A549 (cell line): ENCODE data around the gene TMPRSS9.

Experiments used
- CEBPB ChIP-seq, 2 experiments: fragments of >200 bp in 1 of 2; sonication (Bioruptor Twin) in 1 of 2; formaldehyde crosslinking in 1 of 2; IDR thresholded peaks; 2 replicates each; pipeline ENCODE4 v1.6.1; 2012 to 2016
- CHD4 ChIP-seq: fragments of 200-600 bp; sonication (generic); IDR thresholded peaks from 2 replicates; pipeline ENCODE4 v1.6.1; 2016; ENCODE audit warnings: antibody characterized with exemption, mild to moderate bottlenecking, borderline replicate concordance
- CTCF ChIP-seq: fragments of >200 bp; sonication (Bioruptor Twin); formaldehyde crosslinking; IDR thresholded peaks from 3 replicates; pipeline ENCODE4 v1.5.1; 2016
- EHMT2 ChIP-seq: fragments of 200-600 bp; sonication (generic); IDR thresholded peaks from 2 replicates; pipeline ENCODE4 v1.6.1; 2016; ENCODE audit warnings: antibody characterized with exemption, low read depth, mild to moderate bottlenecking, moderate library complexity
- EP300 ChIP-seq, 2 experiments: fragments of >200 bp; sonication (Bioruptor Twin); formaldehyde crosslinking; IDR thresholded peaks; 2 replicates in 1 of 2; 3 replicates in 1 of 2; pipeline ENCODE4 v1.6.1; 2016 to 2017
- HES2 ChIP-seq: fragments of >200 bp; sonication (Bioruptor Twin); formaldehyde crosslinking; IDR thresholded peaks from 2 replicates; pipeline ENCODE4 v1.6.1; 2016
- MAX ChIP-seq: IDR thresholded peaks from 2 replicates; pipeline ENCODE4 v1.6.1; 2012
- PBX3 ChIP-seq: IDR thresholded peaks from 2 replicates; pipeline ENCODE4 v1.6.1; 2012
- POLR2A ChIP-seq: IDR thresholded peaks from 2 replicates; pipeline ENCODE4 v1.6.1; 2012; ENCODE audit warnings: mild to moderate bottlenecking, low read length
- RAD21 ChIP-seq, 2 experiments: fragments of >200 bp in 1 of 2; sonication (Bioruptor Twin) in 1 of 2; formaldehyde crosslinking in 1 of 2; IDR thresholded peaks in 1 of 2; conservative IDR thresholded peaks in 1 of 2; 2 replicates in 1 of 2; 3 replicates in 1 of 2; pipeline ENCODE4 v1.6.1; 2012 to 2018; ENCODE audit warnings: inconsistent platforms in 1 of 2
- SMC3 ChIP-seq: fragments of >200 bp; sonication (Bioruptor Twin); formaldehyde crosslinking; IDR thresholded peaks from 3 replicates; pipeline ENCODE4 v1.6.1; 2018; ENCODE audit warnings: inconsistent platforms
- TP53 ChIP-seq: fragments of 250-450 bp; sonication (Bioruptor Pico); IDR thresholded peaks from 2 replicates; pipeline ENCODE4 v1.5.0; 2021; ENCODE audit warnings: mild to moderate bottlenecking, moderate library complexity

GRCh38 chr19:2375353-2376121, 15.5 kb downstream of the TMPRSS9 start:
- no peak for TF ChIP-seq TP53 (CRISPR knock-in tag)
- TF ChIP-seq MAX = no peak
- no peak for TF ChIP-seq RAD21 (conservative IDR thresholded peaks at IDR 0.05 in 1 of 2, IDR thresholded peaks at IDR 0.05 in 1 of 2)
- no peak for TF ChIP-seq CTCF
- no peak for TF ChIP-seq POLR2A
- no peak for TF ChIP-seq CEBPB (IDR thresholded peaks at IDR 0.05)
- no peak for TF ChIP-seq EHMT2
- no peak for TF ChIP-seq SMC3
- TF ChIP-seq EP300 (IDR thresholded peaks at IDR 0.05) = no peak
- no peak for TF ChIP-seq HES2
- no peak for TF ChIP-seq PBX3
- TF ChIP-seq CHD4 = no peak
